Cardiac fibroblast (primary cell): ENCODE data around the gene NPHS1.
A peak's percentile ranks its signal among the peaks of the same experiment; 100 is the strongest.

ENCODE experiments used
- DNase-seq, 2 donors: peaks; one replicate each; pipeline versions ENCODE4 v3.0.0 to v3.0.0-alpha.2; 2010; ENCODE audit warnings: low read depth in 2 of 2
- H3K4me3 ChIP-seq, 2 donors: replicated peaks in 1 of 2; 1 replicate in 1 of 2; 2 replicates in 1 of 2; pipeline ENCODE4 v1.5.1; 2011; ENCODE audit warnings: low read depth in 2 of 2, low read length in 2 of 2, mild to moderate bottlenecking in 2 of 2, moderate library complexity in 1 of 2
- TF ChIP-seq, protein P1 (sequence below): IDR thresholded peaks from one replicate; pipeline ENCODE4 v1.5.1; 2011; ENCODE audit warnings: low read depth, mild to moderate bottlenecking, low read length, inconsistent platforms

NPHS1 gene

DNA sequence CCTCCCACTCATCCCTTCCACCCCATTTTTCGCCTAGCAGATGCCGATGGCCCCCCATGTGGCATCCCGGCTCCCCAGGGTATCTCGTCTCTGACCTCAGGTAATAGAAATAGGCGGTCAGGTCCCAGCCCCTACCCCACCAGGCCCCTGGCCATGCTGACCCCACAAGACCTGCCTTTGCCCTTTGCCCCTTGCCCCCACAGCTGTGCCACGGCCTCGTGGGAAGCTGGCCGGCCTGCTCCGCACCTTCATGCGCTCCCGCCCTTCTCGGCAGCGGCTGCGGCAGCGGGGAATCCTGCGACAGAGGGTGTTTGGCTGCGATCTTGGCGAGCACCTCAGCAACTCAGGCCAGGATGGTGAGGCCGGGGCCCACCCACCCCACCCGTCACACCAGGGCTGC is 71.6 kb downstream of the NPHS1 start:
- H3K4me3 ChIP-seq = no peak overlapping the region
- TF ChIP-seq, protein P1, sequence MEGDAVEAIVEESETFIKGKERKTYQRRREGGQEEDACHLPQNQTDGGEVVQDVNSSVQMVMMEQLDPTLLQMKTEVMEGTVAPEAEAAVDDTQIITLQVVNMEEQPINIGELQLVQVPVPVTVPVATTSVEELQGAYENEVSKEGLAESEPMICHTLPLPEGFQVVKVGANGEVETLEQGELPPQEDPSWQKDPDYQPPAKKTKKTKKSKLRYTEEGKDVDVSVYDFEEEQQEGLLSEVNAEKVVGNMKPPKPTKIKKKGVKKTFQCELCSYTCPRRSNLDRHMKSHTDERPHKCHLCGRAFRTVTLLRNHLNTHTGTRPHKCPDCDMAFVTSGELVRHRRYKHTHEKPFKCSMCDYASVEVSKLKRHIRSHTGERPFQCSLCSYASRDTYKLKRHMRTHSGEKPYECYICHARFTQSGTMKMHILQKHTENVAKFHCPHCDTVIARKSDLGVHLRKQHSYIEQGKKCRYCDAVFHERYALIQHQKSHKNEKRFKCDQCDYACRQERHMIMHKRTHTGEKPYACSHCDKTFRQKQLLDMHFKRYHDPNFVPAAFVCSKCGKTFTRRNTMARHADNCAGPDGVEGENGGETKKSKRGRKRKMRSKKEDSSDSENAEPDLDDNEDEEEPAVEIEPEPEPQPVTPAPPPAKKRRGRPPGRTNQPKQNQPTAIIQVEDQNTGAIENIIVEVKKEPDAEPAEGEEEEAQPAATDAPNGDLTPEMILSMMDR = no peak
- no peak for DNase-seq

DNA sequence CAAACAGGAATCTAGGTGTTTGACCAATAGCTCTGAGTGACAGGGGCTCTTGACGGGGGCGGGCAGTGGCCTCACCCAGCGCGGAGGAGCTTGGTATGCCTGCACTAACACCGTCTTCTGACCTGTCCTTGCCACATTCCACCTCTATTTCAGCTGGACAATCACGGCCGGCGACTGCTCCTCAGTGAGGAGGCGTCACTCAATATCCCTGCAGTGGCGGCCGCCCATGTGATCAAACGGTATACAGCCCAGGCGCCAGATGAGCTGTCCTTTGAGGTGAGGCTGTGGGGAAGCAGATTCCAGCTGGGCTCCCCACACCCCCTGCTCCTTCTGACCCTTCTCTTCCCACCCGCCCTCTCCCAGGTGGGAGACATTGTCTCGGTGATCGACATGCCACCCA is 72.2 kb downstream of the NPHS1 start:
- H3K4me3 ChIP-seq = no peak overlapping the region
- DNase-seq = no peak
- TF ChIP-seq, protein P1 = no peak

DNA sequence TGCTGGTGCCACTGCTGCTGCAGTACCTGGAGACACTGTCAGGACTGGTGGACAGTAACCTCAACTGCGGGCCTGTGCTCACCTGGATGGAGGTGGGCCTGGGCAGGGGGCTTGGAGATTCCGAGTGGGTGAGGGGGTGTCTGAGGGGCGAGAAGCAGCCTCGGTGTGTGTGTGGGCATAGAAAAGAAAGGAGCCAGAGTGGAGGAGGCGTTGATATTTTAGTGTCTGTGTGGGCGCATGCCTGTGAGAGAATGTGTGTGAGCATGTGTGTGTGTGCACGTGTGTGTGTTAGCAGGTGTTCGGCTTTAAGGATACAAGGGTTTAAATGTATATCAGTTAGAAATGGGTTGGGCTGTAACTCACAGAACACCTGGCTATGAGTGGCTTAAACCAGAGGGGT is 73.3 kb downstream of the NPHS1 start:
- TF ChIP-seq, protein P1 = no peak
- H3K4me3 ChIP-seq = no peak overlapping the region
- DNase-seq = no peak

DNA sequence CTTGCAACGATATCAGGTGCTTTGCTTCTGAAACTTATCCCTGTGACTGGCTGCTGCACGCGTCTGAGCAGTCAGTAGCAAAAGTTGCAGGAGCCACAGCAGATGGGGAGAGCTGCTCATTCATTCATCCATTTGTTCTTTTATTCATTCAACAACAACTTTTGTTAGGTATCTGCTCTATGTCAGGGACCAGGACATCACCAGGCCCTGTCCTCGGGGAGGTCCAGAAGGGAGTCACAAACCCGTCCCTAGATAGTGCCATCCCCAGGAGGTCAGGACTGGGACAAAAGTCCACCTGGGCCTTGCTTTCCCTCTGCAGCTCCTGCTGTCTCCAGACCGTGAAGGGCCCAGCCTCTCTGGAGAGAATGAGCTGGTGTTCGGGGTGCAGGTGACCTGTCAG is 74.3 kb downstream of the NPHS1 start:
- no peak for DNase-seq
- TF ChIP-seq, protein P1 = no peak
- H3K4me3 ChIP-seq = no peak overlapping the region

DNA sequence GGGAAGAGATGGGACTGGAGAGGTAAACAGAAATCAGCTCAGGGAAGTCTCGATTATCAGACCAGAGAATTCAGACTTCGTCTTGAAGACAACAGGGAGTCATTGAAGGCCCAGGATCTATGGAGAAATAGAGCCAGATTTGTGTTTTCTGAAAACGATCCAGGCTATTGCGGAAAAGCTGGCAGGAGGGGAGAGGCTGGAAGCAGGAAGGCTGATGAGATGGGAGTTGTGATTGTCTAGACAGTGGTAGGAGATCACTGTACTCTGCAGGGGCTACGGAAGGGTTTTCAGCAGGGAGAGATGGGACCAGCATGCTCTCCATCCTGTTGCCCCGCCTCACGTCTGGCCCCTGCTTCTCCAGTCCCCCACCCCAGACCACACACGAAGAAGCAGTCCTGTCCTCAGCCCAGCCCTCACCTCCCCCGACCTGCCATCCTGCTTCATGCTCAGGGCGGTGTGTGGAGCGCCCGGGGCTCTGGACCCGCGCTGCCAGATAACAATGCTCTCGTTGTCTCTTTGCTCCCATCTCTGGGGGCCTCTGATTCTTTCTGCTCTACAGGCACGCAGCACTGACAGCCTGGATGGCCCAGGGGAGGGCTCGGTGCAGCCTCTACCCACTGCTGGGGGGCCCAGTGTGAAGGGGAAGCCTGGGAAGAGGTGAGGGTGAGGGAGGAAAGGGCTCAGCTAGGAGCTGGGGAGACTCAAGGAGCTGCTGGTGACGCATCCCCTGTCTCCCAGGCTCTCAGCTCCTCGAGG is 75.0 kb downstream of the NPHS1 start:
- TF ChIP-seq, protein P1 = no peak
- peak in 1 of 2 donors; percentile 8 for DNase-seq
- no peak overlapping the region for H3K4me3 ChIP-seq

DNA sequence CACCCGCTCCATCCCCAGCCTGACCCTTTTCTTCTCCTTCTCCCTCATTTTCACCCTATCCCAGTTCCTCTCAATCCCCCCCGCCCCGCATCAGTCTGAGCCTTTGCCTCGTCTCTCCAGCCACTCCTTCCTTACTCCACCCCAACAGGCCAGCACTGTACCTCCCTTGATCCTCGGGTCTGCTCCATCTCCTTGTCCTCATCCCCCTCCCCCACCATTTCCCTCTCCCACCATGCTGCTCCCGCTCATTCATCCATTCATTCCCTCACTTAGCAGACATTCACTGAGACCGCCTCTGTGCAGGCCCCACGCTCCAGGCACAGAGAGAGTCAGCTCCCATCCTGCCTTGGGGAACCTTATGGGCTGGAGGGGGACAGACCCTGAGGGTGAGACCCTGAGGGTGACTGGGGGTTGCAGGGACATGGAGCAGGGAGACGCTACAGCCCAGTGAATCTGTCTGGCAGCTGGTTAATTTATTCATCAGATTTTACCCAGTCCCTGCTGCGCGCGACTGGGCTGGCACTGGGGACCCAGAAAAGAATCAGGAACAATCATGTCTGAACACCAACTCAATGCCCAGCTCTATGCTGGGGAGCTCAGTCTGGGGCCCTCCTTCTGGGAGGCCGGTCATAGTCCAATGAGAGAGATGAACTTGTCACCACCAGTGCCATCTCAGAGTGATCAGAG is 76.1 kb downstream of the NPHS1 start:
- DNase-seq = no peak
- peak overlapping the region; percentile 68 to 70 for H3K4me3 ChIP-seq
- TF ChIP-seq, protein P1 = no peak
